HEK293 (cell line): Measurements from ENCODE around the gene TSPAN11.

ENCODE experiments used
- CTCF ChIA-PET: fragments of 350-600 bp; formaldehyde crosslinking; extraction: SDS; loops from one replicate; lab custom pipeline; 2021; ENCODE audit warnings: antibody characterized with exemption; lab: Yijun Ruan, JAX
- POLR2A ChIA-PET: fragments of 300-600 bp; formaldehyde crosslinking; extraction: SDS; loops from one replicate; lab custom pipeline; 2020; ENCODE audit warnings: antibody characterized with exemption, inconsistent platforms; lab: Yijun Ruan, JAX
- H3K27ac ChIP-seq: fragments of 200-500 bp; sonication (Bioruptor generic); 2 replicates; pipeline ENCODE4 v1.5.1; 2014; ENCODE audit warnings: low read depth, low read length, control low read depth, inconsistent platforms; ENCODE audit errors: extremely low read depth
- H3K36me3 ChIP-seq, 2 experiments: fragments of 200-500 bp in 1 of 2; sonication (Bioruptor generic) in 1 of 2; 1 replicate in 1 of 2; 2 replicates in 1 of 2; pipeline ENCODE4 v1.5.1; 2014 to 2017; ENCODE audit warnings: inconsistent platforms in 2 of 2, low read length in 2 of 2; ENCODE audit not compliant: control insufficient read depth in 2 of 2, insufficient read depth in 1 of 2
- H3K4me1 ChIP-seq: fragments of 200-500 bp; sonication (Bioruptor generic); 2 replicates; pipeline ENCODE4 v1.5.1; 2014; ENCODE audit warnings: mild to moderate bottlenecking, low read length, inconsistent platforms; ENCODE audit not compliant: control insufficient read depth, insufficient read depth
- H3K4me3 ChIP-seq: 2 replicates; pipeline ENCODE4 v1.5.1; 2011; ENCODE audit warnings: low read depth, mild to moderate bottlenecking, control low read depth, low read length, moderate library complexity
- H3K9me3 ChIP-seq: fragments of 200-500 bp; sonication (Bioruptor generic); 2 replicates; pipeline ENCODE4 v1.5.1; 2014; ENCODE audit warnings: low read depth, low read length, inconsistent platforms; ENCODE audit not compliant: control insufficient read depth, insufficient read depth
- KLF1 ChIP-seq: fragments of 450-650 bp; formaldehyde crosslinking; IDR thresholded peaks from 2 replicates; pipeline ENCODE4 v1.5.1; 2016; ENCODE audit warnings: missing biosample characterization, missing genetic modification characterization
- KLF16 ChIP-seq: fragments of 450-650 bp; formaldehyde crosslinking; IDR thresholded peaks from 2 replicates; pipeline ENCODE4 v1.5.1; 2017; ENCODE audit warnings: missing biosample characterization, missing genetic modification characterization
- PRDM1 ChIP-seq: fragments of 450-650 bp; formaldehyde crosslinking; IDR thresholded peaks from 2 replicates; pipeline ENCODE4; 2016; ENCODE audit warnings: missing biosample characterization, missing genetic modification characterization
- SCRT2 ChIP-seq: fragments of 450-650 bp; formaldehyde crosslinking; IDR thresholded peaks from 2 replicates; pipeline ENCODE4 v1.5.1; 2016; ENCODE audit warnings: missing biosample characterization, missing genetic modification characterization
- YY1 ChIP-seq: fragments of 450-650 bp; formaldehyde crosslinking; IDR thresholded peaks from 2 replicates; pipeline ENCODE4 v1.5.1; 2018; ENCODE audit warnings: missing biosample characterization, missing genetic modification characterization
- ZNF19 ChIP-seq: fragments of 450-650 bp; formaldehyde crosslinking; IDR thresholded peaks from 2 replicates; pipeline ENCODE4; 2016; ENCODE audit warnings: missing biosample characterization, missing genetic modification characterization, low read depth
- ZNF211 ChIP-seq: fragments of 450-650 bp; formaldehyde crosslinking; IDR thresholded peaks from 2 replicates; pipeline ENCODE4 v1.5.1; 2016; ENCODE audit warnings: low read depth, missing biosample characterization, missing genetic modification characterization
- ZNF23 ChIP-seq: fragments of 450-650 bp; formaldehyde crosslinking; IDR thresholded peaks from 2 replicates; pipeline ENCODE4 v1.5.1; 2016; ENCODE audit warnings: missing biosample characterization, missing genetic modification characterization, borderline replicate concordance
- ZNF274 ChIP-seq, 2 experiments: fragments of 200-500 bp in 1 of 2; fragments of 450-650 bp in 1 of 2; sonication (Bioruptor generic) in 1 of 2; formaldehyde crosslinking in 1 of 2; IDR thresholded peaks; 2 replicates each; pipeline versions ENCODE4 v1.5.1 to v1.6.1; 2014 to 2016; ENCODE audit warnings: borderline replicate concordance in 1 of 2, inconsistent platforms in 1 of 2, low read length in 1 of 2, missing biosample characterization in 1 of 2, missing genetic modification characterization in 1 of 2
- ZNF292 ChIP-seq: fragments of 450-650 bp; formaldehyde crosslinking; IDR thresholded peaks from 2 replicates; pipeline ENCODE4 v1.5.1; 2016; ENCODE audit warnings: low read depth, missing biosample characterization, missing genetic modification characterization, borderline replicate concordance
- ZNF311 ChIP-seq: fragments of 450-650 bp; formaldehyde crosslinking; IDR thresholded peaks from 2 replicates; pipeline ENCODE4 v1.5.1; 2017; ENCODE audit warnings: missing biosample characterization, missing genetic modification characterization, borderline replicate concordance
- ZNF426 ChIP-seq: fragments of 450-650 bp; formaldehyde crosslinking; IDR thresholded peaks from 2 replicates; pipeline ENCODE4 v1.5.1; 2017; ENCODE audit warnings: missing biosample characterization, missing genetic modification characterization, mild to moderate bottlenecking, inconsistent platforms, moderate library complexity
- ZNF768 ChIP-seq: fragments of 450-650 bp; formaldehyde crosslinking; IDR thresholded peaks from 2 replicates; pipeline ENCODE4 v1.5.1; 2018; ENCODE audit warnings: missing biosample characterization, mild to moderate bottlenecking, missing genetic modification characterization
- ZNF792 ChIP-seq: fragments of 450-650 bp; formaldehyde crosslinking; IDR thresholded peaks from 2 replicates; pipeline ENCODE4 v1.5.1; 2016; ENCODE audit warnings: missing biosample characterization, missing genetic modification characterization
- TF ChIP-seq, protein P1 (sequence below): IDR thresholded peaks from 2 replicates; pipeline ENCODE4 v1.6.1; 2011; ENCODE audit warnings: mild to moderate bottlenecking, low read depth, low read length, borderline replicate concordance
- TF ChIP-seq, protein P2 (sequence below): fragments of 450-650 bp; formaldehyde crosslinking; IDR thresholded peaks from 2 replicates; pipeline ENCODE4 v1.5.1; 2016; ENCODE audit warnings: missing biosample characterization, missing genetic modification characterization
- TF ChIP-seq, protein P3 (sequence below): sonication (generic); formaldehyde crosslinking; IDR thresholded peaks from 2 replicates; pipeline ENCODE4 v1.8.1; 2022; ENCODE audit warnings: mild to moderate bottlenecking, moderate library complexity, missing genetic modification reagents
- TF ChIP-seq, protein P4 (sequence below): fragments of 450-650 bp; formaldehyde crosslinking; IDR thresholded peaks from 2 replicates; pipeline ENCODE4 v1.5.1; 2016; ENCODE audit warnings: missing biosample characterization, missing genetic modification characterization
- TF ChIP-seq, protein P5 (sequence below): fragments of 450-650 bp; formaldehyde crosslinking; IDR thresholded peaks from 2 replicates; pipeline ENCODE4 v1.5.1; 2016; ENCODE audit warnings: missing biosample characterization, missing genetic modification characterization
- TF ChIP-seq, protein P6 (sequence below): fragments of 450-650 bp; formaldehyde crosslinking; IDR thresholded peaks from 2 replicates; pipeline ENCODE4 v1.5.1; 2016; ENCODE audit warnings: missing biosample characterization, missing genetic modification characterization
- TF ChIP-seq, protein P7 (sequence below): fragments of 450-650 bp; formaldehyde crosslinking; IDR thresholded peaks from 2 replicates; pipeline ENCODE4 v1.5.1; 2016; ENCODE audit warnings: missing biosample characterization, missing genetic modification characterization
- TF ChIP-seq, protein P8 (sequence below): fragments of 450-650 bp; formaldehyde crosslinking; IDR thresholded peaks from 2 replicates; pipeline ENCODE4 v1.5.1; 2016; ENCODE audit warnings: missing biosample characterization, missing genetic modification characterization

Gene TSPAN11

DNA sequence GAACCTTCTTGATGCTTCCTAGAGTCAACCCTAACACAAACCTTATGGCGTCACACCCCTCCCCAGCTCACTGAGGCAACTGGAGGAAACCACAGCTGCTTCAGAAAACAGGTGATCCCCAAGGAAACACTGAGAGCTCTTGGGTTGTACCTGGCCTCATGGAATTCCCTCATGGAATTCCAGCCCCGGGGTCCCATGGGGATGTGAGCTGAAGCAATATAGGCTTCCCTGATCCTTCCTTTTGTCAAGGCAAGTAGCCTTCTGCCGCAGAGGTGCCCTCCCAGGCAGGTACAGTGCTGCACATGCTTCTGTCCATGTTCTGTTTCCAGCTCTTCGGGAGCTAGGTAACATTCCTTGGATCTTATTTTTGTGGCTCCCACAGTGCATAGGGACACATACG, 47.3 kb downstream of the TSPAN11 start:
- TF ChIP-seq KLF1 (tag by site-specific recombination) = no peak
- TF ChIP-seq ZNF311 (tag by site-specific recombination) = no peak
- no peak for TF ChIP-seq ZNF274 (IDR thresholded peaks at IDR 0.05; ENCODE audit: low read length)
- TF ChIP-seq ZNF274 (tag by site-specific recombination; IDR thresholded peaks at IDR 0.05; ENCODE audit: borderline replicate concordance) = no peak
- TF ChIP-seq ZNF792 = no peak
- no peak for TF ChIP-seq SCRT2
- TF ChIP-seq, protein P1, sequence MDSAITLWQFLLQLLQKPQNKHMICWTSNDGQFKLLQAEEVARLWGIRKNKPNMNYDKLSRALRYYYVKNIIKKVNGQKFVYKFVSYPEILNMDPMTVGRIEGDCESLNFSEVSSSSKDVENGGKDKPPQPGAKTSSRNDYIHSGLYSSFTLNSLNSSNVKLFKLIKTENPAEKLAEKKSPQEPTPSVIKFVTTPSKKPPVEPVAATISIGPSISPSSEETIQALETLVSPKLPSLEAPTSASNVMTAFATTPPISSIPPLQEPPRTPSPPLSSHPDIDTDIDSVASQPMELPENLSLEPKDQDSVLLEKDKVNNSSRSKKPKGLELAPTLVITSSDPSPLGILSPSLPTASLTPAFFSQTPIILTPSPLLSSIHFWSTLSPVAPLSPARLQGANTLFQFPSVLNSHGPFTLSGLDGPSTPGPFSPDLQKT = no peak
- TF ChIP-seq ZNF426 (tag by site-specific recombination) = no peak
- TF ChIP-seq, protein P2, sequence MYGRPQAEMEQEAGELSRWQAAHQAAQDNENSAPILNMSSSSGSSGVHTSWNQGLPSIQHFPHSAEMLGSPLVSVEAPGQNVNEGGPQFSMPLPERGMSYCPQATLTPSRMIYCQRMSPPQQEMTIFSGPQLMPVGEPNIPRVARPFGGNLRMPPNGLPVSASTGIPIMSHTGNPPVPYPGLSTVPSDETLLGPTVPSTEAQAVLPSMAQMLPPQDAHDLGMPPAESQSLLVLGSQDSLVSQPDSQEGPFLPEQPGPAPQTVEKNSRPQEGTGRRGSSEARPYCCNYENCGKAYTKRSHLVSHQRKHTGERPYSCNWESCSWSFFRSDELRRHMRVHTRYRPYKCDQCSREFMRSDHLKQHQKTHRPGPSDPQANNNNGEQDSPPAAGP (tag by site-specific recombination) = no peak
- TF ChIP-seq PRDM1 = no peak
- ChIA-PET CTCF (interaction anchor here (1.5 kb wide), 1 partner anchor 11 kb away, joined by 4 read pairs; no protein-coding TSS in a partner anchor), POLR2A (no interaction called here)
- H3K4me1 ChIP-seq = no peaks in the 10 kb centered on the region
- no peaks in the 10 kb centered on the region for H3K36me3 ChIP-seq
- H3K9me3 ChIP-seq = no peaks in the 10 kb centered on the region
- H3K4me3 ChIP-seq = no peak overlapping the region
- H3K27ac ChIP-seq = no peak overlapping the region

DNA sequence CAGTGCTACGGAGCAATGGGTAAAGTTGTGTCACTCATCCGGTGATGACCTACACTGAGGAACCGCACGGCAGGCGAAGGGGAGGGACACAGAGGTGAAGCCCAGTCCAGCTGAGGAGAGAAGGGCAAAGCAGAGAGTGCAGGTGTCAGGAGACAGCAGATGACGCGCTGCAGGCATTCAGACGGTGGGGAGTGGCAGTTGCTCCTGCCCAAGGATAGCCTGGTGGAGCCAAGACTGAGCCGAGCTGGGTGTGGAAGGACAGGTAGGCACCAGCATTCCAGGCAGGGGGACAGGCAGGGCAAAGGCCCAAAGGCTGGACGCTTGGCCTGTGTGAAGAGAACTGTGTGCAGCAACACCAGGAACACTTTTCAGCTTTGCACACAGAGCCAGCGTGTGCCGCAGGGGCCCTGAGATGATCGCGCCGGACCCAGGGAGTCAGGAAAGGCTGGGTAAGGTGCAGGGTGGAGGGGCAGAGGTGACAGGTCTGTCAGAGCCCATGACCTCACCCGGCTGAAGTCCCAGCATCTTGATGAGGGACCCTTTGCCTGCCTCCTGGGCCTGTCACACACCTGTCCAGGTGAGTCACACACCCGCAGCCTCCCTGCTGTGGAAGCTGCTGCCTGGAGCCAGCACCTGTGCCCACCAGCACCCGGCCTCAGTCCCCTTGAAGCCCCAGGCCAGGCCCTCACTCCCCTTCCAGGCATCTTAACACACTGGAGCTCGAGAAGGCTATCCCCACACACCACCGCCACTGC, 48.4 kb downstream of the TSPAN11 start:
- Histone ChIP-seq H3K4me1 (no peaks in the 10 kb centered on the region), H3K9me3 (no peaks in the 10 kb centered on the region), H3K27ac (no peak overlapping the region), H3K4me3 (no peak overlapping the region), H3K36me3 (no peaks in the 10 kb centered on the region)
- POLR2A ChIA-PET = no interaction called here
- CTCF ChIA-PET = interaction anchor here (0.5 to 1.5 kb wide), 4 partner anchors 10 to 604 kb away, joined by 3 to 4 read pairs (median 4); no protein-coding TSS in a partner anchor
- TF ChIP-seq, protein P3, sequence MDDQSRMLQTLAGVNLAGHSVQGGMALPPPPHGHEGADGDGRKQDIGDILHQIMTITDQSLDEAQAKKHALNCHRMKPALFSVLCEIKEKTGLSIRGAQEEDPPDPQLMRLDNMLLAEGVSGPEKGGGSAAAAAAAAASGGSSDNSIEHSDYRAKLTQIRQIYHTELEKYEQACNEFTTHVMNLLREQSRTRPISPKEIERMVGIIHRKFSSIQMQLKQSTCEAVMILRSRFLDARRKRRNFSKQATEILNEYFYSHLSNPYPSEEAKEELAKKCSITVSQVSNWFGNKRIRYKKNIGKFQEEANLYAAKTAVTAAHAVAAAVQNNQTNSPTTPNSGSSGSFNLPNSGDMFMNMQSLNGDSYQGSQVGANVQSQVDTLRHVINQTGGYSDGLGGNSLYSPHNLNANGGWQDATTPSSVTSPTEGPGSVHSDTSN = no peak
- TF ChIP-seq, protein P4, sequence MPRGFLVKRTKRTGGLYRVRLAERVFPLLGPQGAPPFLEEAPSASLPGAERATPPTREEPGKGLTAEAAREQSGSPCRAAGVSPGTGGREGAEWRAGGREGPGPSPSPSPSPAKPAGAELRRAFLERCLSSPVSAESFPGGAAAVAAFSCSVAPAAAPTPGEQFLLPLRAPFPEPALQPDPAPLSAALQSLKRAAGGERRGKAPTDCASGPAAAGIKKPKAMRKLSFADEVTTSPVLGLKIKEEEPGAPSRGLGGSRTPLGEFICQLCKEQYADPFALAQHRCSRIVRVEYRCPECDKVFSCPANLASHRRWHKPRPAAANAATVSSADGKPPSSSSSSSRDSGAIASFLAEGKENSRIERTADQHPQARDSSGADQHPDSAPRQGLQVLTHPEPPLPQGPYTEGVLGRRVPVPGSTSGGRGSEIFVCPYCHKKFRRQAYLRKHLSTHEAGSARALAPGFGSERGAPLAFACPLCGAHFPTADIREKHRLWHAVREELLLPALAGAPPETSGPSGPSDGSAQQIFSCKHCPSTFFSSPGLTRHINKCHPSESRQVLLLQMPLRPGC (tag by site-specific recombination) = no peak
- no peak for TF ChIP-seq KLF16
- TF ChIP-seq, protein P5, sequence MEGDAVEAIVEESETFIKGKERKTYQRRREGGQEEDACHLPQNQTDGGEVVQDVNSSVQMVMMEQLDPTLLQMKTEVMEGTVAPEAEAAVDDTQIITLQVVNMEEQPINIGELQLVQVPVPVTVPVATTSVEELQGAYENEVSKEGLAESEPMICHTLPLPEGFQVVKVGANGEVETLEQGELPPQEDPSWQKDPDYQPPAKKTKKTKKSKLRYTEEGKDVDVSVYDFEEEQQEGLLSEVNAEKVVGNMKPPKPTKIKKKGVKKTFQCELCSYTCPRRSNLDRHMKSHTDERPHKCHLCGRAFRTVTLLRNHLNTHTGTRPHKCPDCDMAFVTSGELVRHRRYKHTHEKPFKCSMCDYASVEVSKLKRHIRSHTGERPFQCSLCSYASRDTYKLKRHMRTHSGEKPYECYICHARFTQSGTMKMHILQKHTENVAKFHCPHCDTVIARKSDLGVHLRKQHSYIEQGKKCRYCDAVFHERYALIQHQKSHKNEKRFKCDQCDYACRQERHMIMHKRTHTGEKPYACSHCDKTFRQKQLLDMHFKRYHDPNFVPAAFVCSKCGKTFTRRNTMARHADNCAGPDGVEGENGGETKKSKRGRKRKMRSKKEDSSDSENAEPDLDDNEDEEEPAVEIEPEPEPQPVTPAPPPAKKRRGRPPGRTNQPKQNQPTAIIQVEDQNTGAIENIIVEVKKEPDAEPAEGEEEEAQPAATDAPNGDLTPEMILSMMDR (tag by site-specific recombination) = no peak
- TF ChIP-seq, protein P6, sequence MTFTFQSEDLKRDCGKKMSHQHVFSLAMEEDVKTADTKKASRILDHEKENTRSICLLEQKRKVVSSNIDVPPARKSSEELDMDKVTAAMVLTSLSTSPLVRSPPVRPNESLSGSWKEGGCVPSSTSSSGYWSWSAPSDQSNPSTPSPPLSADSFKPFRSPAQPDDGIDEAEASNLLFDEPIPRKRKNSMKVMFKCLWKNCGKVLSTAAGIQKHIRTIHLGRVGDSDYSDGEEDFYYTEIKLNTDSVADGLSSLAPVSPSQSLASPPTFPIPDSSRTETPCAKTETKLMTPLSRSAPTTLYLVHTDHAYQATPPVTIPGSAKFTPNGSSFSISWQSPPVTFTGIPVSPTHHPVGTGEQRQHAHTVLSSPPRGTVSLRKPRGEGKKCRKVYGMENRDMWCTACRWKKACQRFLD = no peak
- TF ChIP-seq, protein P7, sequence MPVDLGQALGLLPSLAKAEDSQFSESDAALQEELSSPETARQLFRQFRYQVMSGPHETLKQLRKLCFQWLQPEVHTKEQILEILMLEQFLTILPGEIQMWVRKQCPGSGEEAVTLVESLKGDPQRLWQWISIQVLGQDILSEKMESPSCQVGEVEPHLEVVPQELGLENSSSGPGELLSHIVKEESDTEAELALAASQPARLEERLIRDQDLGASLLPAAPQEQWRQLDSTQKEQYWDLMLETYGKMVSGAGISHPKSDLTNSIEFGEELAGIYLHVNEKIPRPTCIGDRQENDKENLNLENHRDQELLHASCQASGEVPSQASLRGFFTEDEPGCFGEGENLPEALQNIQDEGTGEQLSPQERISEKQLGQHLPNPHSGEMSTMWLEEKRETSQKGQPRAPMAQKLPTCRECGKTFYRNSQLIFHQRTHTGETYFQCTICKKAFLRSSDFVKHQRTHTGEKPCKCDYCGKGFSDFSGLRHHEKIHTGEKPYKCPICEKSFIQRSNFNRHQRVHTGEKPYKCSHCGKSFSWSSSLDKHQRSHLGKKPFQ (tag by site-specific recombination) = no peak
- no peak for TF ChIP-seq ZNF292
- TF ChIP-seq ZNF768 = no peak
- TF ChIP-seq YY1 (tag by site-specific recombination) = no peak
- TF ChIP-seq ZNF19 (tag by site-specific recombination) = no peak
- TF ChIP-seq, protein P8, sequence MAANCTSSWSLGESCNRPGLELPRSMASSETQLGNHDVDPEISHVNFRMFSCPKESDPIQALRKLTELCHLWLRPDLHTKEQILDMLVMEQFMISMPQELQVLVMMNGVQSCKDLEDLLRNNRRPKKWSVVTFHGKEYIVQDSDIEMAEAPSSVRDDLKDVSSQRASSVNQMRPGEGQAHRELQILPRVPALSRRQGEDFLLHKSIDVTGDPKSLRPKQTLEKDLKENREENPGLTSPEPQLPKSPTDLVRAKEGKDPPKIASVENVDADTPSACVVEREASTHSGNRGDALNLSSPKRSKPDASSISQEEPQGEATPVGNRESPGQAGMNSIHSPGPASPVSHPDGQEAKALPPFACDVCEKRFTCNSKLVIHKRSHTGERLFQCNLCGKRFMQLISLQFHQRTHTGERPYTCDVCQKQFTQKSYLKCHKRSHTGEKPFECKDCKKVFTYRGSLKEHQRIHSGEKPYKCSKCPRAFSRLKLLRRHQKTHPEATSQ (tag by site-specific recombination) = no peak
- TF ChIP-seq ZNF23 = no peak
- no peak for TF ChIP-seq ZNF211 (tag by site-specific recombination)
